Measurements from ENCODE around the gene ENAM.
A peak's percentile ranks its signal among the peaks of the same experiment; 100 is the strongest.
"Not testable (repeated sequence)": the region's sequence is repeated elsewhere in the genome, so short reads cannot be mapped to it uniquely, and the experiment has no call there.

Gene ENAM

DNA sequence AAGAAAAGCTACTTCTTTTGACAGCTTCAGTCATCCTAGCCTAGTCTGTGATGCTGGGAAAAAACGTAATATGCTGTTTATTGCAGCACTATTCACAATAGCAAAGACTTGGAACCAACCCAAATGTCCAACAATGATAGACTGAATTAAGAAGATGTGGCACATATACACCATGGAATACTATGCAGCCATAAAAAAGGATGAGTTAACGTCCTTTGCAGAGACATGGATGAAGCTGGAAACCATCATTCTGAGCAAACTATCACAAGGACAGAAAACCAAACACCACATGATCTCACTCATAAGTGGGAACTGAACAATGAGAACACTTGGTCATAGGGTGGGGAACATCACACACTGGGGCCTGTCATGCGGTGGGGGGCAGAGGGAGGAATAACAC, 53.6 kb downstream of the ENAM start:
- not testable (repeated sequence) for DNase-seq

DNA sequence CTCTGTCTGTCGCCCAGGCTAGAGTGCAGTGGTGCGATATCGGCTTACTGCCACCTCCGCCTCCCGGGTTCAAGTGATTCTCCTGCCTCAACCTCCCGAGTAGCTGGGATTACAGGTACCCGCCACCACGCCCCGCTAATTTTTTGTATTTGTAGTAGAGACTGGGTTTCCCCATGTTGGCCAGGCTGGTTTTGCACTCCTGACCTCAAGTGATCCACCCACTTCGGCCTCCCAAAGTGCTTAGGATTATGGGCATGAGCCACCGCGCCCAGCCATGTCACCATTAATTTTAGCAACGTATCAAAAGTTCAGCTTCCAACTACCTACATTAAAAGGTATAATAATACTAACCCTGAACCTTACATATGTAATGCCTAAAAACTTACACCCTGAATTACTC, 58.8 kb downstream of the ENAM start:
- DNase-seq = no peak

DNA sequence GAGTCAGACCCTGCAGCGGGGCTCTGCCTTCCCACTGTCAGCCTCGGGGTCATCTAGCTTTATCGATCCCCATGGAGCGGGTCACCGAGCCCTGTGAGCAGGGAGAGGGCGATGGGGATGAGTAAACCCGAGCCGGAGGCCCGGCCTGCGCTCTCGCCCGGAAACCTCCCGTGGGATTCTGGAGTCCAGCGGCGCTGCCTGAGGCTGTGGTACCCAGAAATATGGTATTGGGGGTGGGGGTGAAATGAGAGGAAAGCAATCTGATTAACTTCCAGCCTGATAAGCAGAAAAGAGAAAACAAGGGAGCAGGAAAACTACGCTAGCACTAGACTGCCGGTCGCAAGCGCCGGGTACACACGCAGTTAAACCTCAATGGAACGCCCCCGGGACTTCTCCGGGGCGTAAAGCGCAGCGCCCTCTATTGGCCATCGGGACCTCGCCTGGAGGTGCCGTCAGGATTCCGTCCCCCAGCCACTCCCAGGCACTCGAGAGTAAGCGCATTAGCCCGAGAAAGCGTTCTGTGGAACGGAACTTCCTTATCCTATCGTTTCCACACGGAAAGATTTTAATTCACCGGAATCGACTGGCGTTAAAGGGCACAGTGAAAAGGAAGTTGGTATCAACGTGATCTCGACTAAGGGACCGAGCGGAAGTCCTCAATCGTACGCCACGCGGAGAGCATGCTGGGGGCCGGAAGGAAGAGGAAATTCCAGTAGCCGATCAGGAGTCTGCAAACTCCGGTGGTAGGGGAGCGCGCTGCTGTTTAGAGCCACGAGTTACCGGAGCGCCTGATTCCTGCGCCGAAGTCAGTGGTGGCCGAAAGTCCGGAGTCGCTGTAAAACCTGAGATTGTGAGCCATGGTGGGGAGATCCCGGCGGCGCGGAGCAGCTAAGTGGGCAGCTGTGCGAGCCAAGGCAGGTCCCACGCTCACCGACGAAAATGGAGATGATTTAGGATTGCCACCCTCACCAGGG, 59.6 kb downstream of the ENAM start, which contains the start of gene UTP3:
Gene UTP3, plus strand, starts transcription at position 712 of the 974 bp plus-strand sequence. Its CDS starts 146 bp downstream, at position 858.
- DNase-seq = peak; percentile 94 to 95

DNA sequence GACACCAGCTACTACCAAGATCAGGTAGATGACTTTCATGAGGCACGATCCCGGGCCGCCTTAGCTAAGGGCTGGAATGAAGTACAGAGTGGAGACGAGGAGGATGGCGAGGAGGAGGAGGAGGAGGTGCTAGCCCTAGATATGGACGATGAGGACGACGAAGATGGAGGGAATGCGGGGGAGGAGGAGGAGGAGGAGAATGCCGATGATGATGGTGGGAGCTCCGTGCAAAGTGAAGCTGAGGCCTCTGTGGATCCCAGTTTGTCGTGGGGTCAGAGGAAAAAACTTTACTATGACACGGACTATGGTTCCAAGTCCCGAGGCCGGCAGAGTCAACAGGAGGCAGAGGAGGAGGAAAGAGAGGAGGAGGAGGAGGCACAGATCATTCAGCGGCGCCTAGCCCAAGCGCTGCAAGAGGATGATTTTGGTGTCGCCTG, 60.3 kb downstream of the ENAM start:
- no peak for DNase-seq

DNA sequence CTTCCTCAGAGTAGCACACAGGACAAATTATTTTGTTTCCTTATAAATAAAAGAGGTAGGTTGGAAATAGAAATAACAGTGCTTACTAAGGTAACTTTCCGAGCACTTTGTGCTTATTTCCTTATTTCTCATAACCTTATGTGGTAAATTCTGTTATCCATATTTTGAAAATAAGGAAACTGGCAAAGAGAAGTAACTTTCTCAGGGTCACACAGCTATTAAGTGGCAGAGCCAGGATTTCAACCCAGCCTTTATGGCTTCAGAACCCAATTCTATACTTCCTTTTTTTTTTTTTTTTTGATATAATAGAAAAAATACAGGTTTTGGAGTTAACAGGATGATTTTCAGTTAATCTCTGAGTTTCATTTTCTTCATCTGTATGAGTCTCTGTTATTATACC, 63.1 kb downstream of the ENAM start:
- DNase-seq = no peak

DNA sequence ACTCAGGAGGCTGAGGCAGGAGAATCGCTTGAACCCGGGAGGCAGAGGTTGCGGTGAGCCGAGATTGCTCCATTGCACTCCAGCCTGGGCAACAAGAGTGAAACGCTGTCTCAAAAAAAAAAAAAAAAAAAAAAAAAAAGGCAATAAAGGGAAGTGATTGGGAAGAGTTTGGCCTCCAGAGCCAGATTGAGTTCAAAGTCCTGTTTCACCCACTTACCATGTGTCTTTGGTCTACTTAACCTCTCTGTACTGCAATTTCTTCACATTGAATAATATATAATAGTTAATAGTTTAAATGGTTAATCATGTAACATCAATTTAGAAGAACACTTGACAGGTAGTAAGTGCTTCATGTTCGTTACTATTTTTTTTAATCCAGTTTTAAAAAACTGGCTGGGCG, 66.1 kb downstream of the ENAM start:
- not testable (repeated sequence) for DNase-seq

All from SW 1271 (cell line).